Middle frontal gyrus (tissue), 1 donor: ENCODE results near the gene SLC35F1.

Experiments used
- DNase-seq: peaks from one replicate; pipeline ENCODE4 v3.0.0-alpha.2; 2015; ENCODE audit warnings: low spot score; ENCODE audit errors: extremely low spot score

Gene SLC35F1

GRCh38 chr6:118103381-118104146 lies 196.5 kb downstream of the SLC35F1 start:
- no peak for DNase-seq

- DNase-seq, result no peak
These were observed 215.2 kb downstream of the SLC35F1 start for GRCh38 chr6:118122161-118122725.

- DNase-seq, result no peak
These were observed 215.7 kb downstream of the SLC35F1 start for GRCh38 chr6:118122801-118123200.

GRCh38 chr6:118123503-118124037 lies 216.5 kb downstream of the SLC35F1 start:
- no peak for DNase-seq

GRCh38 chr6:118124851-118125250 lies 217.8 kb downstream of the SLC35F1 start:
- no peak for DNase-seq

- DNase-seq, result no peak
These were observed 221.7 kb downstream of the SLC35F1 start for GRCh38 chr6:118128755-118129154.

GRCh38 chr6:118134206-118134605 lies 227.1 kb downstream of the SLC35F1 start:
- DNase-seq, result no peak

- no peak for DNase-seq
These were observed 227.7 kb downstream of the SLC35F1 start for GRCh38 chr6:118134736-118135135.

- DNase-seq, result no peak
These were observed 228.3 kb downstream of the SLC35F1 start for GRCh38 chr6:118135371-118135770.

- no peak for DNase-seq
These were observed 234.1 kb downstream of the SLC35F1 start for GRCh38 chr6:118141211-118141610.

GRCh38 chr6:118146584-118146983 lies 239.5 kb downstream of the SLC35F1 start:
- DNase-seq, result no peak

GRCh38 chr6:118147511-118147910 lies 240.4 kb downstream of the SLC35F1 start:
- DNase-seq, result no peak

- DNase-seq, result peak; percentile 24
These were observed 241.5 kb downstream of the SLC35F1 start for GRCh38 chr6:118148561-118148960.

GRCh38 chr6:118152524-118152923 lies 245.5 kb downstream of the SLC35F1 start:
- no peak for DNase-seq

- no peak for DNase-seq
These were observed 254.3 kb downstream of the SLC35F1 start for GRCh38 chr6:118161343-118161742.

- no peak for DNase-seq
These were observed 256.5 kb downstream of the SLC35F1 start for GRCh38 chr6:118163542-118163941.

- no peak for DNase-seq
These were observed 258.4 kb downstream of the SLC35F1 start for GRCh38 chr6:118165500-118165899.

- no peak for DNase-seq
These were observed 261.4 kb downstream of the SLC35F1 start for GRCh38 chr6:118168421-118168820.

- DNase-seq, result no peak
These were observed 264.8 kb downstream of the SLC35F1 start for GRCh38 chr6:118171852-118172251.

GRCh38 chr6:118174071-118174470 lies 267.0 kb downstream of the SLC35F1 start:
- DNase-seq, result no peak

- DNase-seq, result no peak
These were observed 270.7 kb downstream of the SLC35F1 start for GRCh38 chr6:118177720-118178119.

GRCh38 chr6:118179048-118179447 lies 272.0 kb downstream of the SLC35F1 start:
- DNase-seq, result peak; percentile 29
